ENCODE measurements around the gene MED28. TPM values are rescaled to one million over a fixed set of nuclear protein-coding genes. Genes with fewer than 3 reads are reported as not detected.
"Not testable (repeated sequence)": the region's sequence is repeated elsewhere in the genome, so short reads cannot be mapped to it uniquely, and the experiment has no call there.

The MED28 gene
- polyA plus RNA-seq, 1 donor = 74.2 TPM

DNA sequence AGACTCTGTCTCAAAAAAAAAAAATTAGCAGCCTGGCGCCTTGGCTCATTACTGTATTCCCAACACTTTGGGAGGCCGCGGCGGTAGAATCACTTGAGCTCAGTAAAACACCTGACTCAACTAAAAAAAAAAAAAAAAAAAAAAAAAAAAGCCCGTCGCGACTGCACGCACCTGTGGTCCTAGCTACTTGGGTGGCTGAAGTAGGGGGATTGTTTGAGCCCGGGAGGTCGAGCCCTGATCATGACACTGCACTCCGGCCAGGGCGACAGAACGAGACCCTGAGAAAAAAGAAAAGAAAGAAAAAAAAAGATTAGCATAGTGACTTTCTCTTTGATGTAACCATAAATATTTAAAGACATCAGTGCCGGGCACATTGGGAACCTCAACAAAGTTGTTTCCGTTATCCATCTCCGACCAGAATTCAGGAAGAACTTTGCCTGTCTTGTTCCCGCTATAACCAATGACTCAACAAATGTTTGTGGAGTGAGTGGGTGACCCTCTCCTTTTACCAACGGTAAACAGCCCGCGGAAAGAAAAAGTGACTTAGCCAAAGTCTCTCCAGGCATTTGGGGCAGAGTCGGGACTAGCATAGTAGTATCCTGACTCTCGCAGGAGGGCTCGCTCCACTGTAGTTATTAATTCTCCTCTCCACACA is 553 bp upstream of the MED28 start:
- no peak for DNase-seq

DNA sequence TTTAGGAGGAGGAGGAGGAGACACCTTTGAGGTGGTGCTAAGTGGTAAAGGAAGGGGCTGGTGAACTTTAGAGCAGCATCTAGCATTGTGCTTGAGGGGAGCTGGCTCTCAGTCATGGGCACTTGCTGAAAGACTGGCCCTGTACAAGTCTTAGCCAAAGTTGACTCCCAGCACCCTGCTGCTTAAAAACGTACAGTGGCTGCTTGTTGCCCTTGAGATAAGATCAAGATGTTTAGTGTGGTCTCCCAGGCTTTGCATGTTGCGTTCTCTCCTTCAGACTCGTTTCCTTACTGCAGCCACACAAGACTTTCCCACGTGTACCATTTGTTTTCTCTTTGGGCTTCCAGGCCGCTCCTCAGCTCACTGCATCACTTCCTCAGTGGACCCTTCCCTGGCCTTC is 1.8 kb downstream of the MED28 start:
- DNase-seq = no peak

DNA sequence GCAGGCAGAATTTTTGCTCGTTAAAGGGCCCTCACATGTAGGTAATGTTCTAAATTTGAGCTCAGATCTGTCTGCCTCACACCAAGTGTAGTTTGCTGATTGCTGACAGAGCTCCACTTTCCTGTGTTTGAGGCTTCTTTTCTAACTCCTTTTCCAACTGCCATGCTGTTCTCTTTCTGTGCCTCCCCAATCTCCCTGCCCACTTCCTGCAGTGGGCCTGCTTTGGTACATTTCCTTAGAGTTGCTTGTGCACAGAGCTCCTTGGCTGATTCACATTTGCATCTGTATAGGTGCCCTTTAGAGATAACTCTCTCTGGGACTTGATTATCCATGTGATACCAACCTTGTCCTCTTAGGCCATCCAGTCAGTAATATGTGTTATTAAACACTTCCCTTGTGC is 4.5 kb downstream of the MED28 start:
- no peak for DNase-seq

DNA sequence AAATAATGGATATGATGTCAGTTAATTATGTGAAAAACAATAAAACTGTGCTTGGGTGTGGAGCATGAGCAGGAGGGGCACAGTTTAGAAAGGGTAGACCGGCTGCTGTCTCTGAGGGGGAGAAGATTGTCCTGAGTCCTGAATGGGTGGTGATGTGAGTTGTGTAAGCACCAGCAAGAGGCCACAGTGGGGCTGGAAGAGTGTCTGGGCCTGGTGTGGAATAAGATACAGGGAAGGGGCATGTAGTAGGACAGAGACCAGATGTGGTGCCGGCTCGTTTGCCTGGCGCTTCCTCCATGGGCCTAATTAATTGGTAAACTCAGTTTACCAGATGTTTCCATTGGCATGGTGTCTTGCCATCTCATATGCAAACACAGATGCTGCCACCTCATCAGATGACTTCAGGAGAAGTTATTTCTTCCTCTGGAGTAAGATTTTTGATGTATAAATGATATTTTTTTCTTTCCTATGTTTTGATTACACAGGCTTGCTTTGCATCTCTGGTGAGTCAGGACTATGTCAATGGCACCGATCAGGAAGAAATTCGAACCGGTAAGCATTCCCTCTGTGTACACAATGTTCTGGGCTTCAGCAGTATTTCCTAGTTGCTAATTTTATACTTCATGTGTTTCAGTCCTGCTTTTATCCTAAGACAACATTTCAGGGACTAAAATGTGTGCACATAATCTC is 5.1 kb downstream of the MED28 start:
- no peak for DNase-seq

DNA sequence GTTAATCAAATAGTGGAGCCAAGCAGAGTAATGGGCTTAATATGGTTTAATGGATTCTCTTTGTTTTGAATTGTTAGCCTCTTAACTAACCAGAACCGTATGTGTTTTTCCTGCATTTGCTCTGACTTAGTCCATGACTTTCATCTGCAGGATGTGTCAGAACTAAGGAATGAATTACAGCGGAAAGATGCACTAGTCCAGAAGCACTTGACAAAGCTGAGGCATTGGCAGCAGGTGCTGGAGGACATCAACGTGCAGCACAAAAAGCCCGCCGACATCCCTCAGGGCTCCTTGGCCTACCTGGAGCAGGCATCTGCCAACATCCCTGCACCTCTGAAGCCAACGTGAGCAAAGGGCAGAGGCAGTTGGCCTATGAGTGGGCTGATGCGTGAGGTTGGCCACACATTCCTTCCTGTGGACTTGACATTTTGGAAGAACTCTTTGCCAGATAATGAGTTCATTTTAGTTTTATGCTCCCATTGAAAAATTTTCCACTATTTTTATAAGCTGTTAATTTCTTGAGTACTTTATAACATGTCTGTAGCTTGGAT is 9.1 kb downstream of the MED28 start:
- DNase-seq = no peak

DNA sequence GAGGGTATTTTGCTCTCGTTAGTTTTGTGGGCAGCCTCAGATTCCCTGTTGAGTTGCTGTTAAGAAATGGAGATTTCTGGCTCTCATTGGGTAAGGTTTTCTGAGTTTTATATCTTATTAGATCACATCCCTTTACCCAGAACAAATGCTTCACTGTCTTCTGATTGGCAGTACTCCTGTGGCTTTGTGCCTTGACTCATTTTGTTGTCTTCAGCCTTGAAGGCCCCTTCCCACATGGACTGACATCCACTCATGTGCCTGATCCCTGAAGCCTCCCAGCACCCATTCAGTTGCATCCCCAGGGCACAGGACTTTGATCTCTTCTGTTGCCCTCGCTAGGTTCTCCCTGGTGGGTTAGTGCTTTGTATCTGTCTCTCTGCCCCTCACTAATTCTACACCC is 10.4 kb downstream of the MED28 start:
- no peak for DNase-seq

DNA sequence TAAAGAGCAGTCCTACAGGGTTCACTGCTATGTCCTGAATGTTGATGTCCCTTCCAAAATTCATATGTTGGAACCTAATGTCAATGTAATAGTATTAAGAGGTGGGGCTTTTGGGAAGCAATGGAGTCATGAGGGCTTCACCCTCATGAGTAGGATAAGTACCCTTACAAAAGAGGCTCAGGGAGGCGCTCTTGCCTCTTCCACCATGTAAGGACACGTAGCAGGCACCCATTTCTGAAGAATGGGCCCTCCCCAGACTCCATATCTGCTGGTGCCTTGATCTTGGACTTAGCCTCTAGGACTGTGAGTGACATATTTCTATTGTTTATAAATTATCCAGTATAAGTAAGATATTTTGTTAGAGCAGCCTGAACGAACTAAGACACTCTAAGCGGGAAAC is 15.8 kb downstream of the MED28 start:
- no peak for DNase-seq

DNA sequence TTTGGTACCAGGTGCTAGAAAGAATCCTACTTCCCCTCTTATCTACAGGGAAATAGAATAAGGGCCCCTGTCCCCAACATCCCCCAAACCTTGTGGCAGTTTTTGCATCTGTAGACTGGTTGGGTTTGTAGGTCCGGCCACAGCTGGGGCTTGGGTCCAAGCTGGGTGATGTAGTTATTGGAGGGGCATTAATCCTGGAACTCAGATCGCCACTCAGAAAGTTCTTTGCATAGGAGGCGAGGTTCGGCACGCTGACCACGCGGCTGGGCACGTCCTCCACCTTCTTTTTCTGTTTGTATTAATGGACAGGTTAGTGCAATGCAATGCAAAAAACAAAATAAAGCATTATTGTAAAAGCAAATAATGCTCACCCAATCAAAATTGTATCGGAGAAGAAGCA is 19.2 kb downstream of the MED28 start:
- DNase-seq = no peak

DNA sequence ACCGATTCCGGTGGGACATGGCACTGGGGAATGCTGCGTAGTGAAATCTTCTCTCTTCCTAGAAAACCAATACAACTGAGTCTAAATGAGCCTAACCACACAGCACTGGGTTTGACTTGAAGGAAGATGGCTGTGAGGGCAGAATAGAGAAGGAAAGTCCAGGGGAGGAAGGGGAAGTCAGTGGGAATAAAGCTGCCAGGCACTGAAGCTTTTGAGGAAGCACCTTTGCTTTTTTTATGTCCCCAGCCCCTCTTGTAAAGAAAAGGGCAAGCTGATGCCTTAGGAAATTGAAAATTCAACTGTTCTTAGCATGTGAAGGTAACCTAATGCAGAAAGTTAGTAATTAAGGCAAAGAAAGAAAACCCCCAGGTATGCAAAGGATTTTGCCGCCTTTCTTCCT is 20.6 kb downstream of the MED28 start:
- no peak for DNase-seq

DNA sequence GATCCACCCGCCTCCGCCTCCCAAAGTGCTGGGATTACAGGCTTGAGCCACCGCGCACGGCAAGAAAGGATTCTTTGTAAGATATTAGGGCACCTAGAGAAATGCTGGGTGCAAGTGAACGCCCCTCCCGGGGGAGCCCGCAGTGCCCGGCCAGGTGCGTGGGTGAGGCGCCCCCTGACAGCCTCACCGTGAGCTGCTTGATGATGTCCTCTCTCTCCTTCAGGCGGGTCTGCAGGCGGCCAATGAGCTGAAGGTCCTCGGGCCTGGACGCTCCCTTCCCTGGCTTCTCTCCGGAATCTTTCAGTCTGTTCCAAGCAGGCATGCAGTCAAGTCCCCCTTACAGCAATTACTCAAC is 21.9 kb downstream of the MED28 start:
- DNase-seq = no peak

DNA sequence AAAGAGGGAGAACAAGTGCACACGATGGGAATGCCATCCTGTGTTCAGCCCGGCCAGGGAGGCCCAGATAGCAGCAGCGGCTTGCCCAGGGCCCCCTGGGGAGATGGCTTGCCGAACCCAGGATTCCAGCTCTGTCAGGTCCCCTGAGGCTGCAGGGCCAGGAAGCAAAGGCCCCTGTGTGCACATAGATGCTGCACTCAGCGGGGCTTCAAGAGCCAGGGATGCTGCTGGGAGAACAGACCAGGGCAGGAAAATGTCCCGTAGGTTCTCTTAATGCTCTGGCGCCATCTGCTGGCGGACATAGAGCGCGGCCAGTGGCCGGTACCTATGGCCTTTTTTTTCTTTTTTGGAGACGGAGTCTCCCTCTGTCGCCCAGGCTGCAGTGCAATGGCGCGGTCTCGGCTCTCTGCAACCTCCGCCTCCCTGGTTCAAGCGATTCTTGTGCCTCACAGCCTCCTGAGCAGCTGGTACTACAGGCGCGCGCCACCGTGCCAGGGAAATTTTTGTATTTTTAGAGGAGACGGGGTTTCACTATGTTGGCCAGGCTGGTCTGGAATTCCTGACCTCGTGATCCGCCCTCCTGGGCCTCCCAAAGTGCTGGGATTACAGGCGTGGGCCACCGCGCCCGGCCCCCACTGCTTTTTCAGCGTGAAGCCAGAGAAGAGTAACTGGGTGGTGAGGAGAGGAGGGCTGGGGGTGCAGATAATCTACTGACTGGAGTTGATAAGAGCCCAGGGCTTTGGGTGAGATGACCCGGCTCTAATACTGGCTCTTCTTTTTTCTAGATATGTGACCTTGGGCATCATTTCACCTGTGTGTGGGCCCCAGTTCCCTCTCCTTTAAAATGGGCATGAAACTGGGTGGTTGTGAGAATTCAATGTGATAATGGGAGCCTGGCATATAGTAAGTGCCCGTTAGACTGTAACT is 22.5 kb downstream of the MED28 start:
- DNase-seq = peak; percentile 49

DNA sequence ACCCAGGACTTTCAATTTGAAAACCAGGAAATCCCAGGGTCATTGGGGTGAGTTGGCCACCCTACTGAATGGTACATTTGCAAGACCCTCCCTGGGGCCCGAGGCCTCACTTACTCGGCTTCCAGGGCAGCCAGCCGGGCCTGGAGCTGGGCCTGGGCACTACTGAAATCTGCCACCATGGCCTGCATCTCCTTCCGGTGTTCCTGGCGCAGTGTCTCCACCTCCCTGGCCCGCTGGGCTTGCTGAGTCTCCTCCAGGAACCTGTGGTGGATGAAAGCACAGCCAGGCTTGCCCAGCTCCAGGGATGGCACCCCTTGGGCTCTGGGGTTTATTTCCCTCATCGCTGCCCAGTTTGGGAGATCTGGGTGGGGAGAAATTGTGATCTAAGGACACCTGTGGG is 24.7 kb downstream of the MED28 start:
- no peak for DNase-seq

DNA sequence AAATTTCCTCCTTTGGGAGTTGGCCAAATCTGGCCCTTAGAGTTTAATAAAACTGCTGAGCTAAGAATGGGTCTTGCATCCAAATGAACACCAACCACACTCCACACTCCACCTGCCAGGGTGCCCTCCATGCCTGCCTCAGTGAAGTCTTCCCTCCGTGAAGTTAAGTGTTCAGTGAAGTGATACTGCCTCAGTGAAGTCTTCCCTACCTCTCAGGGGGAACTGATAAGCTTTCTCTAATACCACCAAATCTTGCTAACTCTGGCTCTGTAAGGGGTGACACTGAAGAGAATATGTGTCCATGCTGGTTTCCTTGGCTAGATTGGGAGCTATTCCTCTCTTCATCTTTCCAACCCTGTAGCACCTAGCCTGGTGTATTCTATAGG is 27.9 kb downstream of the MED28 start:
- DNase-seq = no peak

DNA sequence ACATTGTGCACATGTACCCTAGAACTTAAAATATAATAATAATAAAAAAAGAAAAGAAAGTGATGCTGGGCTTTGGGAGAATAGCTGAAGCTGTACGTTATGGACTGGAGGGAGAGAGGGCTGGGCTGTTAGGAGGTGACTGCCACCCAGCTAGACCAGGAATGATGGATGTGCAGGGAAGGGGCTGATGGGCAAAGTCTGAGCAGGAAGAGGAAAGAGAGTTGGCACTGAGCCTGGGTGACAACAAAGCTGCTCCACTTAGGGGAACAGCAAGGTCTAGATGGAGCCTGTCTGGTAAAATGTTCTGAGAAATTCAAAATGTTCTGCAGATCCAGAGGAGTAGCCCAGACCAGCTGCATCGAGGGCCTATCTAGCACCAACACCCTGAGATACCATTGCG is 32.3 kb downstream of the MED28 start:
- no peak for DNase-seq

DNA sequence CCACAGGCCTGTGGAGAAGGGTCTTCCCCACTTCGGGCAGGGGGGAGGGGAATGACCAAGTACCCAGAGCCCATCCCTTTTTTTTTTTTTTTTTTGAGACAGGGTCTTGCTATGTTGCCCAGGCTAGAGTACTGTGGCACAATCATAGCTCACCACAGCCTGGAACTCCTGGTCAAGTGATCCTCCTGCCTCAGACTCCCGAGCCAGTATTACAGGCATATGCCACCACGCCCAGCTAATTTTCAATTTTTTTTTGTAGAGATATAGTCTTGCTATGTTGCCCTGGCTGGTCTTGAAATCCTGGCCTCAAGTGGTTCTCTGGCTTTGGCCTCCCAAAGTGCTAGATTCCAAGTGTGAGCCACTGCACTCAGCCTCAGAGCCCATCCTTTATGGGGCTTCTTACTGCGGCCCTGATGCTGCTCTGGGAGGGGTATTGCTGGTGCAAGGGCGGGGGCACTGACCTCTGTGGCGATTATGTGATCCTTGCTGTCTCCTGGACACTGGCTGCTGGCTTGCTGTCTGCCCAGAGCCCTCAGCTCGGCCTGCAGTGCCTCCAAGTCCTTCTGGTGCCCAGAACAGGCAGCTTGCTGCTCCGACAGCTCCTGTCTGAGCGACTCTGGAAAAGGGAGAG is 32.9 kb downstream of the MED28 start:
- DNase-seq = no peak

DNA sequence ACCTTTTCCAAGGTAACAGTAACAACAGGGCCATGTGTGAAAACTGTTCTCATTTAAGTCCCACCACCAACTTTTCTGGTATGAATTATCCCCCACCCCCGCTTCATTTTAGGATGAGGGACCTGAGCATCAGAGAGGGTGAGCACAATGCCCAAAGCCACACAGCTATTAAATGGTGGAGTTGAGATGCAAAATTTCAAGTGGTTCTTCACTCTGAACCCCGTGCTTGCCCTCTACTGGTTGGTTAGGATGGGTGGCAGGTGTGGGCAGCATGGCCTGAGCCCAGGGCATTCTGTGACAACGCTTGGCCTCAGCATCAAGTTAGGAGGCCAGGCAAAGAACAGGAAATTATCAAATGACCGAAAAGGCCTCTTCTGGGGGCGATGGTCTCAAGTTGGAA is 33.5 kb downstream of the MED28 start:
- no peak for DNase-seq

DNA sequence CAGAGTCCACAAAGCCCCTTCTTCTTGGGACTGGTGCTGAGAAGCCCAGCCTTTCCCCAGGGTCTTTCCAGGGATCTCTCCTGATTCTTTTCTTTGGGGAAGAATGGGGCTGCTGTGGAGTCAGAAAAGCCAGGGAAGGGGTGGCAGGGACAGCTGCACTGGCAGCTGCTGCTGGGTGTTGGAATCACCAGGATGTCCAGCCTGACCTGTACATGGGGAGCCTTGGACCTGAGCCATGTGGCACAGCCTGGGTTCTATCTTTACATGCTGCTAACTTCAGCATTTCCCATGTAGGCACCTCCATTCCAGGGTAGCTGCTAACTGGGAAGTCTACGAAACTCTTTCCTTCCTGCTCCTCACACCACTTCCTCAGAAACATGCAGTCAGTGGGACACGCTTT is 36.0 kb downstream of the MED28 start:
- DNase-seq = no peak

DNA sequence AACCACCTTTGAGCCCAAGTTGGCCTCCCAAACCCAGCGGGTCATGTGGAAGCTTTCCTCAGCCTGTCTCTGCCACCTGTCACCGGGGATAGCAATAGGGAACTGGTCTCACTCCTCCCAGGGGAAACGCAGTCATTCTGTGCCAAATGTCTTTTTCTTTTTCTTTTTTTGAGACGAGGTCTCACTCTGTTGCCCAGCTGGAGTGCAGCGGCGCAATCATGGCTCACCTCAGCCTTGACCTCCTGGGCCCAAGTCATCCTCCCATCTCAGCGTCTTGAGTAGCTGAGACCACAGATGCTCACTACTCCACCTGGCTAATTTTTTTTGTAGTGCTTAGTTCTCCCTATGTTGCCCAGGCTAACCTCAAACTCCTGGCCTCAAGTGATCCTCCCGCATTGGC is 40.3 kb downstream of the MED28 start:
- no peak for DNase-seq

DNA sequence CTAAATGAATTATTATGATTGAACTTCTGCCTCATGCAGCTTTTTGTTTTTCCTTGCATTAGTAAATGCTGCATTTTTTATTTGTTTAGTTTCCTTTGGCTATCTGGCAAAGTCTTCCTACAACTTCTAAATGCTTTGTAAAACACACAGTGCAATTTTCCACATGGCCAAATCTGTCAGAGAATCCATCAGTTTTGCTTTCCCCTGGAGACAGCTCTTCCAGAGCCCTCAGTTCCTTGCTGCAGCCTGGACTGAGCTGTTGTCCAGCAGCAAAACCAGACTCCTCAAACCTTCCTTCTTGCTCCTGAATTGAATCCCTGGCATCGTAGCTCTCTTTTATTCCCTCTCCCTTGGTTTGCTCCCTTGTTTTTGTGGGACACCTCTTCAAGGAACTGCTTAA is 42.6 kb downstream of the MED28 start:
- no peak for DNase-seq

DNA sequence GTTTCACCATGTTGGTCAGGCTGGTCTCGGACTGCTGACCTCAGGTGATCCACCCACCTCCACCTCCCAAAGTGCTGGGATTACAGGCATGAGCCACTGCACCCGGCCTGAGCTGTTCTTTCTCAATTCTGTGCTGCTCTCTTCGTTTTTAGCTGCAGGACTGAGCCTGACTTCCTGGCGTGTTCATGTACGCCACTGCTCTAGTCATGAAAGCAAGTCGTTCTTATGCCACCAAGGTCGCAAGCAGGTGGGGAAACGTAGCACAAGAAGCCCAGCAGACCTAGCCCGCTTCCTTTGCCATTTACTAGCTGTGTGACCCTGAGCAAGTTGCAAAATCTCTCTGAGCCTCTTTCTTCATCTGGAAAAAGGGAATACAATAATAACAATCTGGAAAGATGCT is 43.4 kb downstream of the MED28 start:
- no peak for DNase-seq

DNA sequence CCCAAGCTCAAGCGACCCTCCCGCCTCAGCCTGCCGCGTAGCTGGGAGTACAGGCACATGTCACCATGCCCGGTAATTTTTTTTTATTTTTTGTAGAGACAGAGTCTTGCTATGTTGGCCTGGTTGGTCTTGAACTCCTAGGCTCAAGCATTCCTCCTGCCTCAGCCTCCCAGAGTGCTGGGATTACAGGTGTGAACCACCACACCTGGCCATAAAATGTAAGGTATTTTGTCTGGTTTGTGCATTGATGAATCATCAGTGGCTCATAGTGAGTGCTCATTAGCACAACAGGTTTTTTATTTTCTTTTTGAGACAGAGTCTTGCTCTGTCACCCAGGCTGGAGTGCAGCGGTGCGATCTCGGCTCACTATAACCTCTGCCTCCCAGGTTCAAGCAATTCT is 44.8 kb downstream of the MED28 start:
- DNase-seq = not testable (repeated sequence)

DNA sequence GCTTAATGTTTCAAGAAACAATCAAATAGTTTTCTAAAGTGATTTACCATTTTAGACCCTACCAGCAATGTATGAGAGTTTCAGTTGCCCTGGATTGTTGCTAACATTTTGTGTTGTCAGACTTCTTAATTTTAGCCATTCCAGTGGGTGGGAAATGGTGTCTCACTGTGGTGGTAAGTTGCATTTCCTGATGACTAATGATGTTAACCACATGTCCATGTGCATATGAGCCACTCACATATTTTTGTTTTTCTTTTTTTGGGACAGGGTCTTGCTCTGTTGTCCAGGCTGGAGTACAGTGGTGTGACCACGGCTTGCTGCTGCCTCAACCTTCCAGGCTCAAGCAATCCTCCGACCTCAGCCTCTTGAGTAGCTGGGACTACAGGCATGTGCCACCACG is 48.3 kb downstream of the MED28 start:
- DNase-seq = no peak

DNA sequence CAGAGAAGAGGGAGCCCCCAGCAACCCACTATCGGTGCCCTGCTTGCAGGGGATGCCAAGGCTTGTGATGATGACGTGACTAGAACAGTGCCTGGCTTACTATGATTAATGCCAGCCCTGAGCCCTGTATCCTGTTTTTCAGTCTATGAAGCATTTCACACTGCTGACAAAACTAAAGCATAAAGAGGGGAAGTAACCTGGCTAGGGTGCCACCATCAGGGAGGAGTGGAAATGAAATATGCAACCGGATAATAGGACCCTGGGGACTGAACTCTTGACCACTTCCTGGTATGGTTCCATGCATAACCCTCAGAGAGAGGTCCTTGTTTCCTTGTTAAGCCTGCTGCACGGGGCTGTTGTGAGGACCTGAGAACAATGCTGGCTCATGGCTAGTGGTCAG is 50.3 kb downstream of the MED28 start:
- DNase-seq = no peak

Measured in left kidney (tissue), 2 donors.